Measurements from ENCODE around the gene GZMB.
A peak's percentile ranks its signal among the peaks of the same experiment; 100 is the strongest.

GZMB gene

DNA sequence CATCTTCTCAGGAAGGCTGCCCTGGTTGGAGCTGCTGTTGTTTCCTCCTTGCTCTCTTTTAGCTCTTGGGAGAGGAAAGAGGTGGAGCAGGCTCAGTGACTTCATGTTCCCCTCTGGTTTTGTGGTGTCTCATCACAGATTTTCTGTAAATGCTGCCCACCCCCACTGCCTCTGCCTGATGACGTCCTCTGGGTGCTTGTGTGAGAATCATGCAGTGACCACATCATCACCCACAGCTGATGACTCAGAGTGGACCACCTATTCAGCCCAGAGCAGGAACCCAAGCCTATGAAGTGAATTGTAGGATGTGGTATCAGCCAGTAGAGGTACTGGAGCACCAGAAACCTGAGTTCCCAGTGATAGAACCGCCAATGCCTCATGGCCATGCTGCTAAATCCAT lies at the start of gene GZMB:
Gene GZMB, minus strand, starts transcription at position 33 of the 400 bp plus-strand sequence. Its CDS starts 30 bp downstream, at position 3.
- DNase-seq: peak; percentile 55
- peaks cover 2% of the 10 kb centered on the region for H3K36me3 Mint-ChIP-seq
- peak within 1 kb of the TSS; percentile 35 for H3K4me3 Mint-ChIP-seq
- CTCF ChIA-PET: interaction anchor here (0.7 to 3.9 kb wide), 13 partner anchors 18 to 203 kb away, joined by 3 to 15 read pairs (median 4); partner anchors contain the start of gene GZMH
- H3K4me1 Mint-ChIP-seq: peaks cover 17% of the 10 kb centered on the region
- peaks cover 7% of the 10 kb centered on the region for H3K27me3 Mint-ChIP-seq
- no peaks in the 10 kb centered on the region for H3K9me3 Mint-ChIP-seq
- peak within 1 kb of the TSS; percentile 12 for H3K27ac Mint-ChIP-seq

DNA sequence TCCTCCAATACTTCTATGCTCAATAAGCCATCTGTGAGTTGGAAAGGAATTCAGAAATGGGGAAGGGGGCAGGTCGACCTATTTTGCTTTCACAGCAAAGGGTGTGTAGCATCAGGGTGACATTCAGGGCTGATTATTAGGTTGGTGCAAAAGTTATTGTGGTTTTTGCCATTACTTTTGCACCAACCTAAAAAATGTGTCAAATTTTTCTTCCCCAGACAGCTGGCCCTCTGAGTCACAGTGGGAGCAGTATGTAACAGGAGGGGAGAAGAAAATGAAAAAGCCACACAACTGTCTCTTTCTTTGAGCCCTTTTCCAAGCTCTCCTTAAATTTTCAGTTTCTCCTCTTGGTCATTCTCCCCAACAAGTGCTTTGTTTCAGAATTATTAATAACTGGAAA lies 47.1 kb upstream of the GZMB start:
- Mint-ChIP-seq H3K4me1 (peaks cover 46% of the 10 kb centered on the region), H3K4me3 (no peak overlapping the region), H3K27me3 (no peaks in the 10 kb centered on the region), H3K27ac (no peak overlapping the region), H3K9me3 (peaks cover 2% of the 10 kb centered on the region), H3K36me3 (peaks cover 7% of the 10 kb centered on the region)
- no peak for DNase-seq
- CTCF ChIA-PET: interaction anchor here (0.9 to 5.0 kb wide), 6 partner anchors 29 to 198 kb away, joined by 3 to 33 read pairs (median 6); partner anchors contain the start of gene GZMB

DNA sequence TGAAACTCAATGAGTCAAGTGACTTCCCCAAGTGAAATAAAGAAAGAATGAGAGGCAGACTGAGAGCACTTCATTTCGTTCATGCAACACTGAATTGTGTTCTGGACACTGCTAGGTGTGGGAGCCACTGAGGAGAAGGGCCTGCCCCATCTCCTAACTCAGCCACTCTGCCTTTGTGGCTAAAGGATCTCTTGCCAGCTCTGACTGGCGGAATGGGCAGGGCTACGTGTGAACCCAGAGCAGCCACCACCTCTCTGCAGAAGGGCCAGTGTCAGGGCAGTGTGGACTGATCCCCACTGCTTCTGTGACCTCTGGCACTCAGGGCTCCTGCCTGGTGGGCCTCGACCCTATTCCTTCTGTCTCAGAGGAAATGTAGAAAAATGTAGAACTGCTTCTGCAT lies 46.5 kb upstream of the GZMB start:
- Mint-ChIP-seq H3K27ac (no peak overlapping the region), H3K4me3 (no peak overlapping the region), H3K9me3 (peaks cover 8% of the 10 kb centered on the region), H3K36me3 (peaks cover 9% of the 10 kb centered on the region), H3K27me3 (no peaks in the 10 kb centered on the region), H3K4me1 (peaks cover 51% of the 10 kb centered on the region)
- DNase-seq: no peak
- CTCF ChIA-PET: interaction anchor here (1.5 to 5.0 kb wide), 8 partner anchors 9 to 198 kb away, joined by 6 to 54 read pairs (median 10); partner anchors contain the start of gene GZMB

DNA sequence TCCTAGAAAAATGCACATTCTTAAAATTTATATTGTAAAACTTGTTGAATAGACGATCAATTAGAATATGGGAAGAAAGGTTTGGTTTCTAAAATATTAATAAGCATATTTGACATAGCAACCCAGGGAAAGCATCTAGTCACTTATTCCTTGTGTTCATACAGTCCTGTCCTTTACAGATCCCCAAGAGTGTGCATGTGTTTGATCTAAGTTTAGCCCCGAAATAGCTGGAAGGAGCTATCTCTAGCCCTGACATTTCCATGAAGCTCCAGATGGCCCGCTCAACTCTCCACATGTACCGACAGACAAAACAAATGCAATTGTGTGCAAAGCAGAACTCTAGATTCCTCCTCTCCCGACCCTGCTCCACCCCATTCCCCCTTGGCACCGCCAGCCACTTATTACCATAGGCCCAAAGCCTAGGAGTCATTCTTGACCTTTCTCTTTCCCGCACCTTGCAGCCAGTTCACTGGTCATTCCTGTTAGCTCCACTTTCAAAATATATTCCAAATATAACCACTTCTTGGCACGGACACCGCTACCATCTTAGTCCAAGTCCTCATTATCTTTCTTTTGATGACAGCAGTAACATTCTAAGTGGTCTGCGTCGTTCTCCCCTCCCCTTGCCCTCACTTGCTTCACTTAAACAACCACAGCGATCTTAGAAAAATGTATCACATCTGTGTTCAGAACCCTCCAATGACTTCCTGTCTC lies 45.4 kb upstream of the GZMB start:
- H3K9me3 Mint-ChIP-seq: peaks cover 9% of the 10 kb centered on the region
- H3K4me3 Mint-ChIP-seq: peak overlapping the region; percentile 7
- CTCF ChIA-PET: interaction anchor here (0.6 to 5.0 kb wide), 18 partner anchors 10 to 201 kb away, joined by 3 to 54 read pairs (median 4); partner anchors contain the start of gene GZMB
- H3K36me3 Mint-ChIP-seq: peaks cover 13% of the 10 kb centered on the region
- peaks cover 62% of the 10 kb centered on the region for H3K4me1 Mint-ChIP-seq
- H3K27me3 Mint-ChIP-seq: no peaks in the 10 kb centered on the region
- H3K27ac Mint-ChIP-seq: peak overlapping the region; percentile 60
- DNase-seq: no peak

DNA sequence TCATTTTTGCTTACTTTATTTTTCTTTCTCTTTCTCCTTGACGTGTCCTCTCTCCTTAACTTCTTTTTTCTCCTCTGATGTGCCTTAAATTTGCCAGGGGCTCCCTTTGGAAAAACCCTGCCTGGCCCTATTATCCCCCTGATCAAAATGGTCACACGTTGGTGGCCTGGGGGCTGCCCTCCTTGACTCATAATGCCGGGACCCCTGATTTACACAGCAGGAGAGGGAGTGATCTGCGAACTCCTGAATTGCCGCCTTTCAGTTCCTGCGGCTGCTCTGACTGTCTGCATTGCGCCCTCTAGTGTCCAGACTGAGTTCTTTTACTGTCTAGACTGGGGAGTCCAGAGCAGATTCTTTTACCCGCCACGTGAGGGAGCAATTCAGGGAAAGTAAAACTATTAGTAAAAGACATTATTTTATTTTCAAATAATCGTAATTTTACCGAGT lies 44.8 kb upstream of the GZMB start:
- CTCF ChIA-PET: interaction anchor here (0.7 to 5.0 kb wide), 18 partner anchors 11 to 201 kb away, joined by 3 to 54 read pairs (median 5); partner anchors contain the start of gene GZMB
- peak; percentile 85 for DNase-seq

DNA sequence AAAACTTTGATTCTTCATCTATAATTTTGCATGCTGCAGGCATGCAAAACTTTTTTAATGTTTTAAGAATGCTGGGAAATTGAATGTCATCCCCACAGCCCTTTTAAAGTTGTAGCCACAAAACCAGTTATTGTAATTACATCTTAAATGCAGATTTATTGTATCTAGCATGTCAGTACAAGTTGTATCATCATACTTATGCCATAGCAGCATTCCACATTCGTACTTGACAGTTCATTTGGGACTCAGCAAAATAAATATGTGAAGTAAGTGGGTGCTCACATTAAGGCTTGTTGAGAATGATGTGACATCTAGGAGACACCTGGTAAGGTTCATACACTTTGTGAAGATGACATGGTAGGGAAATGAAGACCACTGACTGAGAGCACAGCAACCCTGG lies 44.0 kb upstream of the GZMB start:
- DNase-seq: no peak
- no peak overlapping the region for H3K27ac Mint-ChIP-seq
- CTCF ChIA-PET: interaction anchor here (0.6 to 5.0 kb wide), 5 partner anchors 12 to 195 kb away, joined by 3 to 54 read pairs (median 5); partner anchors contain the start of gene GZMB

More for the DNA sequence above, 44.8 kb upstream of the GZMB start:
- no peaks in the 10 kb centered on the region for H3K27me3 Mint-ChIP-seq
- H3K27ac Mint-ChIP-seq: peak overlapping the region; percentile 68
- peaks cover 9% of the 10 kb centered on the region for H3K9me3 Mint-ChIP-seq
- peaks cover 13% of the 10 kb centered on the region for H3K36me3 Mint-ChIP-seq
- peak overlapping the region; percentile 62 for H3K4me3 Mint-ChIP-seq
- H3K4me1 Mint-ChIP-seq: peaks cover 68% of the 10 kb centered on the region

DNA sequence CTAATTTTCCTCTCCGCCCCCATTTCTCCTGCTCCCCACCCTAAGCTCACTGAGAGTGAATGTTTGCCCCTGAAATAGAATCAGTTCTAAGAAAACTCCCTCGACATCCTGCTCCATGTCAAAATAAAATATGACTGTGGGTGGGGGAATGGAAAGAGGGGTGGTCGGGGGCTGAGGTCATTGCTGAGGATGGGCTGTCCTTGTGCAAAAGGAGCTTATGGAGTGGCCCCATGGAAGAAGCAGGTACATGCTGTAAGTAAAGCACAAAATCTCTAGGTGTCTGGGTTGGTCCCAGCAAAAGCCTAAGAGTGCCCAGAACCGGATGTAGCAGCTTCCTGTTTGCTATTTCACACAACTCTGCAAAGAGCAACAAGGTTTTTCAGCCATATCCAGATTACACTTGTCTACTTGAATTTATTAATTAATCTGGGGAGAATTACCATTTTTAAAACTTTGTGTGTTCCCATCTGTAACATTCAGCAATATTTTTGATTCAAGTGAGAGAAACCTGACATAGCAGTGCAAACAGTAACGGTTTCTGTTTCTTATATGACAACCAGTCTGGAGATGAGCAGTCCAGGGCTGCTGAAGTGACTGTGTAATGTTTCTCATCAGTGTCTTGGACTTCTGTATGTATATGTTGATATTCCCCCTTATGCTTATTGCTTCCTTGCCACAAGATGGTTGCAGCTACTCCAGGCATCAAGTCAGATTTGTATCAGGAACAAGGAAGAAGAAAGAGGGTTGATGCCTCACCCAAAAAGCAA lies 40.4 kb upstream of the GZMB start:
- CTCF ChIA-PET: interaction anchor here (0.6 to 4.1 kb wide), 10 partner anchors 7 to 1850 kb away, joined by 3 to 22 read pairs (median 4); partner anchors contain the start of gene GZMB
- H3K9me3 Mint-ChIP-seq: peaks cover 9% of the 10 kb centered on the region
- H3K4me1 Mint-ChIP-seq: peaks cover 93% of the 10 kb centered on the region
- peak overlapping the region; percentile 96 for H3K27ac Mint-ChIP-seq
- peak; percentile 69 for DNase-seq
- H3K36me3 Mint-ChIP-seq: peaks cover 13% of the 10 kb centered on the region
- peak overlapping the region; percentile 74 for H3K4me3 Mint-ChIP-seq
- H3K27me3 Mint-ChIP-seq: no peaks in the 10 kb centered on the region

More for the DNA sequence above, 44.0 kb upstream of the GZMB start:
- Mint-ChIP-seq H3K4me1 (peaks cover 77% of the 10 kb centered on the region), H3K36me3 (peaks cover 13% of the 10 kb centered on the region), H3K4me3 (no peak overlapping the region), H3K9me3 (peaks cover 9% of the 10 kb centered on the region), H3K27me3 (no peaks in the 10 kb centered on the region)

- Mint-ChIP-seq H3K36me3 (peaks cover 11% of the 10 kb centered on the region), H3K27ac (peak overlapping the region; percentile 96), H3K9me3 (peaks cover 9% of the 10 kb centered on the region), H3K4me1 (peaks cover 89% of the 10 kb centered on the region), H3K4me3 (peak overlapping the region; percentile 74), H3K27me3 (no peaks in the 10 kb centered on the region)
- peak; percentile 82 for DNase-seq
- CTCF ChIA-PET: interaction anchor here (0.6 to 4.1 kb wide), 8 partner anchors 19 to 1850 kb away, joined by 3 to 22 read pairs (median 4); partner anchors contain the start of gene GZMB
These were observed 39.7 kb upstream of the GZMB start for GRCh38 chr14:24673534-24674203.

GRCh38 chr14:24673059-24673458 lies 39.1 kb upstream of the GZMB start:
- no peak for DNase-seq
- CTCF ChIA-PET: interaction anchor here (0.6 to 4.1 kb wide), 4 partner anchors 32 to 67 kb away, joined by 3 to 22 read pairs (median 8); partner anchors contain the start of gene GZMB
- Mint-ChIP-seq H3K4me3 (peak overlapping the region; percentile 74), H3K9me3 (peaks cover 9% of the 10 kb centered on the region), H3K27ac (peak overlapping the region; percentile 96), H3K27me3 (no peaks in the 10 kb centered on the region), H3K36me3 (peaks cover 13% of the 10 kb centered on the region), H3K4me1 (peaks cover 86% of the 10 kb centered on the region)

DNA sequence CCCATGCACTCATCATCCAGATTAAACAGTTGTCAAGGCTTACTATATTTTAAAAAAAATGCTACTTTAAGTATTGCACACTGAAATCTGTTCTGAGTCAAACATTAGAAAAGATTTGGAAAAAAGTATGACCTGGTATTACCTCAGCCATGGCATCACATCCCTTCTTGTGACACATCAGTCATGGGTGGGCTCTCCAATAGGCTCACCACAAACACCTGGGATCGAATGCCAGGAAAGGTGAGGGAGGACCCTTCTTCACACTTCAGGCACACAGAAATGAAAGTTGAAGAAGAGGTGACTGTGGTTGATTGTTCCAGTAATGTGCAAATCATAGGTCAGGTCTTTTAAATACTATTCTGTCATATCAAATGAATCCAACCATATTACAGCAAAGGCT lies 36.6 kb upstream of the GZMB start:
- CTCF ChIA-PET: no interaction called here
- H3K36me3 Mint-ChIP-seq: peaks cover 17% of the 10 kb centered on the region
- H3K27ac Mint-ChIP-seq: peak overlapping the region; percentile 16
- H3K4me1 Mint-ChIP-seq: peaks cover 86% of the 10 kb centered on the region
- no peak overlapping the region for H3K4me3 Mint-ChIP-seq
- peaks cover 5% of the 10 kb centered on the region for H3K9me3 Mint-ChIP-seq
- no peaks in the 10 kb centered on the region for H3K27me3 Mint-ChIP-seq
- DNase-seq: peak; percentile 35

GRCh38 chr14:24669651-24670050 lies 35.7 kb upstream of the GZMB start:
- no peak for DNase-seq
- H3K4me1 Mint-ChIP-seq: peaks cover 86% of the 10 kb centered on the region
- H3K4me3 Mint-ChIP-seq: no peak overlapping the region
- no peaks in the 10 kb centered on the region for H3K27me3 Mint-ChIP-seq
- CTCF ChIA-PET: interaction anchor here (0.6 to 1.0 kb wide), 2 partner anchors 63 to 425 kb away, joined by 3 read pairs; no protein-coding TSS in a partner anchor
- H3K36me3 Mint-ChIP-seq: peaks cover 12% of the 10 kb centered on the region
- H3K9me3 Mint-ChIP-seq: peaks cover 3% of the 10 kb centered on the region
- H3K27ac Mint-ChIP-seq: no peak overlapping the region

GRCh38 chr14:24665440-24665991 lies 31.5 kb upstream of the GZMB start:
- Mint-ChIP-seq H3K9me3 (peaks cover 3% of the 10 kb centered on the region), H3K36me3 (peaks cover 18% of the 10 kb centered on the region), H3K4me3 (peak overlapping the region; percentile 47), H3K4me1 (peaks cover 86% of the 10 kb centered on the region), H3K27me3 (no peaks in the 10 kb centered on the region), H3K27ac (peak overlapping the region; percentile 88)
- DNase-seq: peak; percentile 54
- CTCF ChIA-PET: interaction anchor here (0.7 to 0.8 kb wide), 2 partner anchors 13 to 60 kb away, joined by 3 to 5 read pairs; no protein-coding TSS in a partner anchor

DNA sequence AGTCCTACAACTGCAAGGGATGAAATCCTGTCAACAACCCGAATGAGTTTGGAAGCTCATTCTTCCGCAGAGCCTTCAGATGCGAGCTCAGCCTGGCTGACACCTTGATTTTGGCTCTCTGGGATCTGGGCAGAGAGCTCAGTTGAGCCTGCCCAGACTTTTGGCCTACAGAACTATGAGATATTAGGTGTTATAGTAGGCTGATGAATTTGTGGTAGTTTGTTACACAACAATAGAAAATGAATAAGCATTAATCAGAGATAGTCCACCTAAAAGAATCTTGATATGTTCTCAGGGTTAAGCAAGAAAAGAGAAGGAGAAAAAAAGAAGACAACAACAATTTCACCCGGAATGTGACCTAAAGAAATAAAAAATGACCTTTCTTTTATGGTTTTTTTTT lies 30.4 kb upstream of the GZMB start:
- Mint-ChIP-seq H3K27ac (peak overlapping the region; percentile 88), H3K9me3 (peaks cover 3% of the 10 kb centered on the region), H3K27me3 (no peaks in the 10 kb centered on the region), H3K36me3 (peaks cover 18% of the 10 kb centered on the region), H3K4me1 (peaks cover 84% of the 10 kb centered on the region), H3K4me3 (no peak overlapping the region)
- DNase-seq: no peak
- CTCF ChIA-PET: interaction anchor here (0.9 to 5.0 kb wide), 2 partner anchors 30 to 59 kb away, joined by 4 to 16 read pairs; partner anchors contain the start of gene GZMB
